Activated CD8-positive, alpha-beta memory T cell treated with anti-CD3 and anti-CD28 coated beads, Interleukin-2, amount 50 U/mL, for 1 hour (primary cell): ENCODE data around the gene PER1.

Experiments
- DNase-seq: peaks from one replicate; pipeline ENCODE4 v3.0.0-alpha.2; 2020; ENCODE audit errors: extremely low read depth

Gene PER1

GRCh38 chr17:8166731-8167130 is 14.5 kb upstream of the PER1 start:
- no peak for DNase-seq

DNA sequence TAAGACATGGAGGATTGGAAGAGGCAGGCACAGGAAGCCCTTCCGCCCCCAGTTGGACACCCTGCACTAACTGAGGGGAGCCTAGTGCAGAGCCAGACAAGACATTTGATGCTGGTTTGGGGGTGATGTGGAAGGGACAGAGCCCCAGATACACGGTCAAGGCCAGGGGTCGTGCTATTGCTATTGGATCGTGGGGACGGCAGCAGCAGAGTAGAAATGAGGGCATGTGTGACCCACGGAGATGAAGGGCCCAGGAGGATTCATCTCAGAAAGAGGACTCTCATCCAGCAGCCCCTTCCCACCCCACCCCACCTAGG is 12.6 kb upstream of the PER1 start:
- no peak for DNase-seq

DNA sequence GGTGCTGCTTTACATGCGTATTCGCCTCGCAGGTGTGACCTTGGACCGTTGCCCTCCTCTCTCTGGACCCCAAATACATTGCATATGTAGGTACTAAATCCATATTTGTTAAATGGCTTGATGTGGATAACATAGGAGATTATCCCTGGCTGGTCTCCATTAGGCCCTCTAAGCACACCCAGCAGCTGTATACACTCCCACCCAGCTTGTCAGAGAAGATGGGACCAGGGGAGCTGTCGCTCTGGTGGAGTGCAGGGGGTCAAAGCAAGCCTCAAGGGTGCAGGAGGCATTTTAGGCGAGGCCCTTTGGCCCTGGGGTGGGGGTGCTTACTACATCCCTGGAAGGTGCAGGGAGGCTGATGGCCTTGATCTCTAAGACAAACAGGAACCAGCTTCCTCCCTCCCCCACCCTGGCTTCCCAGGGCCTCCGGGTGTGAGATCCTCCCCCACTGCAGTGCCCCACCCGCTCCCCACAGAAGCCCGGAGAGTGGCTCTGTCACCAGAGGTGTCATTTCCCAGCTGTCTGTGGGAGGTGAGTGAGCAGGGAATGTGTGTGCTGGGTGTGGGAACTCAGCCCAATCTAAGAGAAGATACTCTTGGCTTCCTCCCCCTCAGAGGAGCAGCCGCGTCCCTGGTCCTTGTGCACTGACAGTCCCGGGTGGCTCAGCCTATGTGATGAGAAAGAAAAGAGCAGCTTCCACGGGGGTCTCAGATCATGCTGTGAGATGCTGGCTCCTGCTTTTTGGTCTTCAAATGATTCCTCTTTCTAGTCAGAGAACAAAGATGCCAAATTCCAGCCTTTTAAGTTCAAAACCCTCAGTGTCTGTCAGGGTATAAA is 12.0 kb upstream of the PER1 start:
- no peak for DNase-seq

DNA sequence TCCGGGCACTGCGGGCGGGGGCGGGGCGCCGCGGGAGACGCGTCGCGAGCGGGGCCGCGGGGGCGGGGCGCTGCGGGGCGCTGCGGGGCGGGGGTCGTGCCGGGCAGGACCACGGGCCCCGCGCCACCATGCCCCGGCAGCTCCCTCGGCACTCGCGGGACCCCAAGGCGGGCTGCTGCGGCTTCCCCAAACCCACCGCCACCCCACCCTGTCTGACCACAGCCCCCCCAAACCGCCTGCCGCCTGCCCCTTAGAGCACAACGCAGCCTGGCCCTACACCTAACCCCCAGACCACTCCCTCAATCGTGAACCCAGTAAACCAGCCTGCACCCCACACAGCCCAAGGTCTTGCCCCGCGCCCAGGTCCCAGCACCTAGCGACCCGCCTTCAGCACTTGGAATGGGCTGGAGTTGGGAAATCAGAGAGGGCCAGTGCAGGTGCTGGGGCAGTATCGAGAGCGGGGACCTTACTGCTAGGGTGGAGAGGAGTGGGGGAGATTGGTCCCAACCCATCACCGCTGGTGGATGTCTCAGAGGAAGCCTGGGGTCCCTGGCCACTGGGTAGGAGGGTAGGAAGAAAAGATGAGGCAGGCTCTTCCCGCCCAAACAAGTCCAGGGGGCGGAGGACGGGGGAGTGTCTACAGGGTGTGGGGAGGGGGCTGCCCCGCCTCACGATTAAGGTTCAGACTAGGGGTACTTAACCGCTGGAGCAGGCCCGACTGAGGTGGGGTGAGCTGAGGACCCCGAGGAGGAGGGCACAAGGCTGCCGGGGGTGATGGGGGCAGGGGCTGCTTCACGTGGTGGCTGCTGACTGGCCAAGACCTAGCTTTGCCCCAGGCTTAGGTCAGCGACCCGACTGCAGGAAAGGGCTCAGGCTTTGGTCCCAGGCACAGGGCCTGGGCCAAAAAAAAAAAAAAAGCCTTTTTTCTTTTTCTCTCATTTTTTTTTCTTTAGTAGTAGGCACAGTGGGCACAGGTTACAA is 11.1 kb upstream of the PER1 start:
- no peak for DNase-seq

- no peak for DNase-seq
Observed at GRCh38 chr17:8162233-8162996, 10.2 kb upstream of the PER1 start, which contains the start of gene VAMP2. TSS of gene VAMP2 (minus strand) at chr17:8162948. CDS start at chr17:8162879, 69 bp downstream.

- DNase-seq = no peak
Observed at GRCh38 chr17:8161289-8162232, 9.4 kb upstream of the PER1 start.

GRCh38 chr17:8160741-8161221 is 8.6 kb upstream of the PER1 start:
- no peak for DNase-seq

DNA sequence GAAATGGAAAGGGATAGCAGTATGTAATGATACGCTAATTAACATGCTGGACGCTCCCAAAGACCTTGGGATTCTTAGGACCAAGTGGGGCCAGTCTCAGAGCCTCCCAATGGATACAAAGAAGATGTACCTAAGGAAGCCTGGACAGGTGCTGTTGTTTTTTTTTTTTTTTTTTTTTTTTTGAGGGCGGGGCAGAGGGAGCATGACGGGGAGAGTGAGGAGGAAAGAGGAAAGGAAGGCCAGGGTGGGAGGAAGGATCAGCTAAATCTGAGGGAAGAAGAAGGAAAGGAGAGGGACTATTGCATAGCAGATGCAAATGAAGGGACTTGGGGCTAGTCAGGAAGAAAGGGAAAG is 8.0 kb upstream of the PER1 start:
- no peak for DNase-seq

DNA sequence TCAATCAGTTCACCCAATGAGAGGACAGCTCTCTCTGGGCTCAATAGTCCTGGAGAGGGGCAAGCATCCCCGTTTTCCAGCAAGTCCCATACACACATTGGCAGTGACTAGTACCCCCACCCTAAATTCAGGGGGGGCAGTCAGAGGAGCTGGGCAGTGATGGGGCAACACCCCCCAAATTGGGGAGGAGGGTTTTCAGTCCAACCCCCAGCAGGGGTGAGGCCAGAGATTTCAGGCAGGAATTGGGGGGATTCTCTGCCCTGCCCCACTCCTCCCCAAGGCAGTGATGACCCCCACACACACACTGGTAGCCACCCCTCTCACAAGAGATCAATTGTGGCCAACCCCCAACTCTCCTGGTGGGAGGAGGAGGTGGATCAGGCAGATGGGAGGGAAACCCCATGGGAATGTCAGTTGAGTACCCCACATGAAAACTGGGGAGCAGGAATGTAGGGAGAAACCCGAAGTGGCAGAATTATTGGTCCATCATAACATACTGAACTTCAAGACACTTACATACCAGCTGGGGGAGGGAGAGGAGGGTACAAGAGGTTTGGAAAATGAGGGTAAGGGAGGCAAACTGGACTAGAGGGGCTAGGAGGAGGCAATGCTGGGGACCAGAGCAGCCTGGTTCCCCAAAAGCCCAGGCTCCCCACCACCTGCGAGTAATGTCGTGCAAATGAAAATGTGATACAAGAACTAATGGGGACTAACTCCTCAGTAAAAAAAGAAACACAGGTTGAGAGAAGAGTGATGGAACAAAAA is 7.4 kb upstream of the PER1 start:
- no peak for DNase-seq

GRCh38 chr17:8159032-8159400 is 6.8 kb upstream of the PER1 start:
- DNase-seq = no peak

DNA sequence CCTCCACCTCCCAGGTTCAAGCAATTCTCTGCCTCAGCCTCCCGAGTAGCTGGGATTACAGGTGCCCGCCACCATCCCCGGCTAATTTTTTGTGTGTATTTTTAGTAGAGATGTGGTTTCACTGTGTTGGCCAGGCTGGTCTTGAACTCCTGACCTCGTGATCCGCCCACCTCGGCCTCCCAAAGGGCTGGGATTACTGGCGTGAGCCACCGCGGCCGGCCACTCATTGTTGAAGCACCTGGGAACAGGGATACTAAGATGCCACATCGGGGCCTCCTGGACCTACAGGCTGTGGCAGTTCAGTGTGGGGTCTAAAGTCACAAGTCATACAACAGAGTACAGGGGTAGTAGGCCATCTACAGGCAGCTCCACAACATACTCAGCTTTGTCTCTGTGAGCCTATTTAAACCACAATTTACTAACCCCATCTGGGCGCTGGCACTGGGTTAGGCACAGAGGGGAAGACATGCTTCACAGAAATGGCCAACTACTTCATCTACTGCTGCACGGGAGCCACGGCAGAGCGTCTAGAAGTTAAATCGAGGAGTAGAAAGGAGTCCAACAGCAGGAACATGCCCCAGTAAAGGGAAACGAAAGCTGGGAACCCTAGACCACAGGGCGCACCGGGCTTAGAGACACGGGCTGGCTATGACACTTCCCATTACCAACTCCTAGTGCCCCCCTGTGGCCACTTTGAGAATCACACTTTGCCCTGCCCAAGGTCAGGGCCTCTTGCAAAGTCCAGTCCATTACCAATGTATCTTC is 6.2 kb upstream of the PER1 start:
- no peak for DNase-seq

GRCh38 chr17:8156246-8156992 is 4.2 kb upstream of the PER1 start:
- DNase-seq = peak; percentile 100

- DNase-seq = no peak
Observed at GRCh38 chr17:8155996-8156245, 3.7 kb upstream of the PER1 start.

GRCh38 chr17:8155231-8155995 is 3.2 kb upstream of the PER1 start:
- no peak for DNase-seq

DNA sequence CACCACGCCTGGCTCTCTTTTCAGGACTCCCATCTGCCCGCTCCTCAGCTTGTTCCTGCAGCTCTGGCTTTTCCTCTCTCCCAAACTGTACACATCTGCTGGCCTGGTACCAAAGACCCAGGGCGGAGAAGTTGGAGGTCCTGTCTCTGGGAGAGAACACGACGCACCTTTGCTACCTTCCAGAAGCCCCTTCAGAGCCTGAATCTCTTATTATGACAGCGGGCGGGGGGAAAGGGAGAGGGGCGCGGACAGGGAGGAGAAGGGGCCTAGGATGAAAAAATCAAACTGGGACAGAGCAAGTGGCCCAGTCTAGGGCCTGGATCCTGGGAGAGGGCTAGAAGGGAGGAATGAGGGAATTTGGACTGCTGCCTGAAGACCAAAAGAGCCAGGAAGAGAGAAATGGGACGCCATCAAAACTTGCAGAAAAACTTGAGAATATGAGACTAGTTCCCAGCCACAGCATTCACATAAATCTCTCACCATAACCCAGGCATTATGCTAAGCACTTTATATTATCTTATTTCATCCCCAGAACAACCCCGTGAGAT is 2.5 kb upstream of the PER1 start:
- no peak for DNase-seq

GRCh38 chr17:8153957-8154607 is 1.9 kb upstream of the PER1 start:
- DNase-seq = peak; percentile 79

DNA sequence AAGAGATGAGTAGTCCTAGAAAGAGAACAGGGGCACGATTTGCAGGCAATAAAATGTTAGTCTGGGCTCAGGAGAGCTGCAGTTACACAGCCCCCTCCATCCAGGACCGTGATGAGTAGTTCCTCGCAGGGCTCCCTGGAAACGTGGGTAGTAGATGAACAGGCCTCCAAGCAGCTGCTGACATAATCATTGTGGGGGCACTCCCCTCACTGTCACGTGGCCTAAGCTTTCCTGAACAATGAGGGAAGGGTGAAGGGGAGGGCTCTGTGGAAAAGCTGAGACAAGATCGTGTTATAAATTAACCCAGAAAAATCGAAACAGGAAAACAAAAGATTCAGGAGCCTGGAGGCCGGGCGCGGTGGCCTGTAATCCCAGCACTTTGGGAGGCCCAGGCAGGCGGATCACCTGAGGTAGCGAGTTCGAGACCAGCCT is 1.3 kb upstream of the PER1 start:
- no peak for DNase-seq
